T47D (cell line): Measurements from ENCODE around the gene SUSD1.
A peak's percentile ranks its signal among the peaks of the same experiment; 100 is the strongest.
"Not testable (repeated sequence)": the region's sequence is repeated elsewhere in the genome, so short reads cannot be mapped to it uniquely, and the experiment has no call there.

Experiments used
- DNase-seq, 2 experiments: peaks; one replicate each; pipeline versions ENCODE4 v3.0.0 to v3.0.0-alpha.2; 2011 to 2012; ENCODE audit warnings: low read depth in 1 of 2, low spot score in 1 of 2
- JUND ChIP-seq: IDR thresholded peaks from 2 replicates; pipeline ENCODE4 v1.6.1; 2012; ENCODE audit warnings: low read depth
- in situ Hi-C: cut with HindIII; loops from 2 replicates; pipeline ENCODE4 v1.10.0; 2016; ENCODE audit warnings: low sequenced_read_pairs, low pct_unique_long_range_greater_than_20kb

The SUSD1 gene

GRCh38 chr9:112137066-112137465 is 38.0 kb downstream of the SUSD1 start:
- no peak for TF ChIP-seq JUND
- no peak for DNase-seq
- in situ Hi-C loops: no loop called here

- TF ChIP-seq JUND: no peak
- peak in 1 of 2 experiments; percentile 15 for DNase-seq
- in situ Hi-C loops: no loop called here
These were observed 39.4 kb downstream of the SUSD1 start for GRCh38 chr9:112135706-112136105.

DNA sequence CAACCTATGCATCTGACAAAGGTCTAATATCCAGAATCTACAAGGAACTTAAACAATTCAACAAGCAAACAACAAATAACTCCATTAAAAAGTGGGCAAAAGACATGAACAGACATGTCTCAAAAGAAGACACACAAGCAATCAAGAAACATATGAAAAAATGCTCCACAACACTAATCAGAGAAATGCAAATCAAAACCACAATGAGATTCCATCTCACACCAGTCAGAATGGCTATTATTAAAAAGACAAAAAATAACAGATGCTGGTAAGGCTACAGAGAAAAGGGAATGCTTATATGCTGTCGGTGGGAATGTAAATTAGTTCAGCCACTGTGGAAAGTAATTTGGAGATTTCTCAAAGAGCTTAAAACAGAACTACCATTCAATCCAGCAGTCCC is 41.3 kb downstream of the SUSD1 start:
- in situ Hi-C loops, DNase-seq: not testable (repeated sequence)

- no peak for DNase-seq
- in situ Hi-C loops: no loop called here
- no peak for TF ChIP-seq JUND
These were observed 42.7 kb downstream of the SUSD1 start for GRCh38 chr9:112132356-112132755.

DNA sequence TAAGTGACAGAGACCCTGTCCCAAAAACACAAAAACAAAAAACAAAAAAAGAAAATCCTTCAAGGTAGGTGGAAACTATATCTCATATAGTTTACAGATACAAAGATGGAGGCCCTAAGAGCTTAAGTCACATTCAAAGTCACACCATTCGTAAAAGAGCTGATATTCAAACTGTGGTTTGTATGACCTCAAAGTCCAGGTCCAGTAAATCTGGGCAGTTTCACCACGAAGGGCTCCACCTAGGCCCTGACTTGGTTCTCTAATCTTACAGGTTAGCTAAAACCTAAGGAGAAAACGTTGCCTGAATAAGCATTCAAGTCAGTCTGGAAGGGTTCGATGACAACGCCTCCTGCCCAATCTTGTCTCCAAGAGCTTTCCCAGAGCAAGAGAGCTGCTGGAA is 44.1 kb downstream of the SUSD1 start:
- in situ Hi-C loops: no loop called here
- TF ChIP-seq JUND: no peak
- no peak for DNase-seq

DNA sequence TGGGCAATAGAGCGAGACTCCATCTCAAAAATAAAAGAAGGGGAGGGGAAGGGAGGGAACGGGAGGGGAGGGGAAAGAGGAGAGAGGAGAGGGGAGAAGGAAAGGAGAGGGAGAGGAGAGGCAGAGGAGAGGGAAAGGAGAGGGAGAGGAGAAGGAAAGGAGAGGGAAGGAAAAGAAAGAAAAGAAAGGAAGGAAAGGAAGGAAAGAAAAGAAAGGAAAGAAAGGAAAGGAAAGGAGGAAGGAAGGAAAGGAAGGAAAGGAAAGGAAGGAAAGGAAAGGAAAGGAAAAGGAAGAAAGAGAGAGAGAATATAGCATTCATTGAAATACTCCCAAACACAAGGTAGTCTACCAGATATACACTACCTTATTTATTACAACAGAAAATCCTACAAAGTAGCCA is 44.8 kb downstream of the SUSD1 start:
- in situ Hi-C loops: no loop called here
- no peak for DNase-seq
- no peak for TF ChIP-seq JUND

DNA sequence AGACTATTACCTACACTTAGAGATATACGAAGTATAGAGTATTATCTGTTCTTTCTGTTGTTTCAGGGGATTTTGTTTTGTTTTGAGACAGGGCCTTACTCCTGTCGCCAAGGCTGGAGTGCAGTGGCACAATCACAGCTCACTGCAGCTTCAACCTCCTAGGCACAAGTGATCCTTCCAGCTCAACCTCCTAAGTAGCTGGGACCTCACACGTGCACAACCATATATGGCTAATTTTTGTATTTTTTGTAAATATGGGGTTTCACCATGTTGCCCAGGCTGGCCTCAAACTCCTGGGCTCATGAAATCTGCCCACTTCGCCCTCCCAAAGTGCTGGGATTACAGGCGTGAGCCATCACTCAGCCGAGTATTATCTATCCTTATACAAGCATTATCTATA is 45.9 kb downstream of the SUSD1 start:
- in situ Hi-C loops: no loop called here
- TF ChIP-seq JUND: no peak
- DNase-seq: no peak

- DNase-seq, in situ Hi-C loops: not testable (repeated sequence)
These were observed 46.7 kb downstream of the SUSD1 start for GRCh38 chr9:112128399-112128798.

- TF ChIP-seq JUND: no peak
- in situ Hi-C loops: no loop called here
- DNase-seq: no peak
These were observed 47.8 kb downstream of the SUSD1 start for GRCh38 chr9:112127281-112127680.

DNA sequence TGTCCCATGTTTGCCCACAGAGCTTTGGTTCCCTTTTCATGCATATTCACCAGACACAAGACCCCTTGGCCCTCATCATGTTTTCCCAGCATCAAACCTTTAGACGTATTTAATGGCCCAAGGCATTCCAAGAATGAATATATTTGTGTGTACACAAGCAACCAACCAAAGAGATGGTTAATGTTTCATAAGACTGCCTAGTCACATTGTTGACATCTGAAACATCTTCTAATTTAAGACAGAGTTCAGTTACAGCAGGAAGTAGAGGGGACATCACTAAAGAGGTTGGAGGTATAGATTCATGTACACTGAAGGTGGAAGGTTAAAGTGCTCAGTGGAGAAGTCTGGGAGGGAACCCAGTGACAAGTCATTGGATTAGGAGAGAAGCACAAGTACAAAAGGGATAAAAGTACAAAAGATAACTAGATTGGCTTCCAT is 49.1 kb downstream of the SUSD1 start:
- no peak for DNase-seq
- TF ChIP-seq JUND: no peak
- in situ Hi-C loops: no loop called here

- no peak for TF ChIP-seq JUND
- DNase-seq: no peak
- in situ Hi-C loops: no loop called here
These were observed 50.9 kb downstream of the SUSD1 start for GRCh38 chr9:112124156-112124555.

DNA sequence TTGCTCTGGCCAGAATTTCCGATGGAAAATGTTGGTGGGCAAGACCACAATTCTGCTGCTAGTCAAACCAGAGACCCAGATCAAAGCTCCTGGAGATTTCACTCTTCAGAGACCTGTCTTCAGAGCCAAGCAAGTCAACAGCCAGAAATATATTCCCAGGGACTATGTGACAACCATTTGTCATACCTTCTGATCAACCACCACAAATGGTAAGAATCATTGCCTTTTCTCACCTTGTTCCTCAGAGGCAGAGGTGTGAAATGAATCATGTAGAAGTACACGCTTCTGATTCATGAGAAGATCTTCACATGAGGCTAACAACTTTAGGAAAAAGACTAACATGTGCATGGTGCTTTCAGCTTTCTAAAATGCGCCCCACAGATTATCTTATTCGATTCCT is 53.5 kb downstream of the SUSD1 start:
- in situ Hi-C loops: no loop called here
- no peak for TF ChIP-seq JUND
- DNase-seq: no peak

GRCh38 chr9:112120439-112120925 is 54.6 kb downstream of the SUSD1 start:
- no peak for TF ChIP-seq JUND
- no peak for DNase-seq
- in situ Hi-C loops: no loop called here

DNA sequence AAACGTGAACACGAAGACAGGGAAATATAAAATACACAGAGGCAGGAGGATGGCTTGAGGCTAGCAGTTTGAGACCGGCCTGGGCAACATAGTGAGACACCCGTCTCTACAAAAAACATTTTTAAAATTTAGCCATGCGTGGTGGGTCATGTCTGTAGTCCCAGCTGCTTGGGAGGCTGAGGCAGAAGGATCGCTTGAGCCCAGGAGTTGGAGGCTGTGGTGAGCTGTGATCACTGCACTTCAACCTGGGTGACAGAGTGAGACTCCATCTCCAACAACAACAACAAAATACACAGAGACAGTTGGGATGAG is 55.1 kb downstream of the SUSD1 start:
- no peak for DNase-seq
- in situ Hi-C loops: no loop called here
- no peak for TF ChIP-seq JUND
